Neutrophil (primary cell): Measurements from ENCODE around the gene OR51M1.

Experiments
- H3K27ac ChIP-seq: fragments of 200-600 bp; sonication (generic); 2 replicates; pipeline ENCODE4 v1.5.1; 2016; ENCODE audit warnings: mild to moderate bottlenecking, moderate library complexity
- H3K27me3 ChIP-seq: fragments of 200-600 bp; sonication (generic); 2 replicates; pipeline ENCODE4 v1.6.0; 2016; ENCODE audit warnings: mild to moderate bottlenecking
- H3K36me3 ChIP-seq: fragments of 200-600 bp; sonication (generic); 2 replicates; pipeline ENCODE4 v1.5.1; 2017
- H3K4me1 ChIP-seq, 2 experiments: fragments of 200-600 bp in 1 of 2; sonication (generic) in 1 of 2; 1 replicate in 1 of 2; 2 replicates in 1 of 2; pipeline versions ENCODE4 v1.5.1 to v1.6.1; 2013 to 2016; ENCODE audit warnings: low read depth in 1 of 2, low read length in 1 of 2, mild to moderate bottlenecking in 1 of 2, moderate library complexity in 1 of 2; ENCODE audit not compliant: control insufficient read depth in 1 of 2, insufficient read depth in 1 of 2
- H3K4me3 ChIP-seq, 2 experiments: fragments of 200-600 bp in 1 of 2; sonication (generic) in 1 of 2; 1 replicate in 1 of 2; 2 replicates in 1 of 2; pipeline ENCODE4 v1.5.1; 2013 to 2016; ENCODE audit warnings: low read depth in 1 of 2, low read length in 1 of 2, mild to moderate bottlenecking in 1 of 2, moderate library complexity in 1 of 2
- H3K9me3 ChIP-seq: fragments of 200-600 bp; sonication (generic); 2 replicates; pipeline ENCODE4 v1.5.1; 2016
- TF ChIP-seq, protein P1 (sequence below): fragments of 200-600 bp; sonication (generic); IDR thresholded peaks from 2 replicates; pipeline ENCODE4 v1.5.1; 2016; ENCODE audit warnings: antibody characterized with exemption

Gene OR51M1

DNA sequence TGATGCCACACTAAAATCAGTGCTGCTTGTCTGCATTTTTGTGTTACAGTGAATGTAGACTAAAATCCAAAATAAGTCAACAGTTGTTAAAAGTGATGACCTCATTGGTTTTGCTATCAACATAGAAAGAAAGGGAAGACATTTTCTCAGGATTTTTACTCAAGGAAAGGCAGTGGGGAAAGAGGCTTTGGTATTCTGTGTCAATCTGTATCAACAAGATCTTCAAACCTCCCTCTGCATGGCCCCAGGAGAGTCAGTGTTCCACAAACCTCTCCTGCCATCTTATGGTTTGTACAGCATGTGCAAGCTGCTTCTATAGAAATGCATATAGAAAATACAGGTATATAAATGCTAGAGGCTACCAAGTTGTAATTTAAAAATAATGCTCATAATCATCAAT is 13.8 kb upstream of the OR51M1 start:
- TF ChIP-seq, protein P1, sequence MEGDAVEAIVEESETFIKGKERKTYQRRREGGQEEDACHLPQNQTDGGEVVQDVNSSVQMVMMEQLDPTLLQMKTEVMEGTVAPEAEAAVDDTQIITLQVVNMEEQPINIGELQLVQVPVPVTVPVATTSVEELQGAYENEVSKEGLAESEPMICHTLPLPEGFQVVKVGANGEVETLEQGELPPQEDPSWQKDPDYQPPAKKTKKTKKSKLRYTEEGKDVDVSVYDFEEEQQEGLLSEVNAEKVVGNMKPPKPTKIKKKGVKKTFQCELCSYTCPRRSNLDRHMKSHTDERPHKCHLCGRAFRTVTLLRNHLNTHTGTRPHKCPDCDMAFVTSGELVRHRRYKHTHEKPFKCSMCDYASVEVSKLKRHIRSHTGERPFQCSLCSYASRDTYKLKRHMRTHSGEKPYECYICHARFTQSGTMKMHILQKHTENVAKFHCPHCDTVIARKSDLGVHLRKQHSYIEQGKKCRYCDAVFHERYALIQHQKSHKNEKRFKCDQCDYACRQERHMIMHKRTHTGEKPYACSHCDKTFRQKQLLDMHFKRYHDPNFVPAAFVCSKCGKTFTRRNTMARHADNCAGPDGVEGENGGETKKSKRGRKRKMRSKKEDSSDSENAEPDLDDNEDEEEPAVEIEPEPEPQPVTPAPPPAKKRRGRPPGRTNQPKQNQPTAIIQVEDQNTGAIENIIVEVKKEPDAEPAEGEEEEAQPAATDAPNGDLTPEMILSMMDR, result no peak
- no peak overlapping the region for H3K4me3 ChIP-seq
- H3K4me1 ChIP-seq, result no peaks in the 10 kb centered on the region

DNA sequence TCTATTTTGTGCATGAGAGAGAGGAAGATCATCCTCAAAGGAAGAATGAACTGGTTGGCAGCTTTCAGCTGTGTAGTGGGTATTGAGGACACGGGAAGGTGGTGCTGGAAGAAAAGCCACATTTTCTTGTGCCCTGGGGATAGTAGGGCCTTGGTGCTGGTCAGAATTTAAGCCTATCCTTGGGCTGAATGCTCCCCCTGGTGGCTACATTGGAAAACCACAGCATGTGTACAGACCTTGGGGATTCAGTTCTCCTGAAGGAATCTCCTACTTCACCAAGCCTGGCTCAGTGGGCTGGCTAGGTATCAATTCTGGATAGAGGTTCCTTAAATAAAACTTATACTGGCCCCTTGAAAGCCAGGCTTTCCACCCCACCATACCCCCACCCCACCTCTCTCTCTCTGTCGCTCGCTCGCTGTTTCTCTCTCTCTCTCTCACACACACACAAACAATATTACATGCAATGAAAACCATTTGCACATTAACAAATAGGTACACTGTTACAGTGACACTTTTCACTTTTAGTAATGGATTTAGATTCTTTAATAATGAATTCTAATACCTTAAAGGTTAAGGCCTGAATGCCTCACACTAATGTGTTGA is 2.8 kb upstream of the OR51M1 start:
- TF ChIP-seq, protein P1, result no peak
- H3K9me3 ChIP-seq, result no peaks in the 10 kb centered on the region

More for the DNA sequence above, 13.8 kb upstream of the OR51M1 start:
- Histone ChIP-seq H3K9me3 (no peaks in the 10 kb centered on the region), H3K36me3 (no peaks in the 10 kb centered on the region), H3K27ac (no peak overlapping the region), H3K27me3 (no peaks in the 10 kb centered on the region)

DNA sequence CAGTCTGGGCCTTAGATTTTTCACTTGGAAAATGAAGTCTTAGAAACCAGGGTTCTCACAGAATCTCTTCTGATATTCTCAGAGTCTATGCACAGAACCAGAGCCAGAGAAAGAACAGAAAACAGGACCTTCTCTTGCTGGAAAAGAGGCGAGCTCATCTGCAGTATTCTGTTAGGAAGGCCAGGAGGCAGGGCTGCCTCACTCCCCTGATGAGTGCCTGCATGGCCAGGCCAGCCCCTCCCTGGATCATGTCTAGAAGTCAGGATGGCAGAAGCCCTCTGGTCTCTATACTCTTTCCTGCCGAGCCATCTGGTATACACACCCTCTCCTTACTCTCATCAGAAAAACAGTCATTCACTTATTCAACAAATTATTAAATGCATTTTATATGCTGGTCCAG is 723 bp downstream of the OR51M1 start:
- H3K36me3 ChIP-seq, result no peaks in the 10 kb centered on the region
- H3K27ac ChIP-seq, result no peak overlapping the region

More for the DNA sequence above, 2.8 kb upstream of the OR51M1 start:
- H3K27ac ChIP-seq, result no peak overlapping the region
- H3K4me1 ChIP-seq, result no peaks in the 10 kb centered on the region
- H3K27me3 ChIP-seq, result no peaks in the 10 kb centered on the region
- H3K36me3 ChIP-seq, result no peaks in the 10 kb centered on the region
- H3K4me3 ChIP-seq, result no peak overlapping the region

DNA sequence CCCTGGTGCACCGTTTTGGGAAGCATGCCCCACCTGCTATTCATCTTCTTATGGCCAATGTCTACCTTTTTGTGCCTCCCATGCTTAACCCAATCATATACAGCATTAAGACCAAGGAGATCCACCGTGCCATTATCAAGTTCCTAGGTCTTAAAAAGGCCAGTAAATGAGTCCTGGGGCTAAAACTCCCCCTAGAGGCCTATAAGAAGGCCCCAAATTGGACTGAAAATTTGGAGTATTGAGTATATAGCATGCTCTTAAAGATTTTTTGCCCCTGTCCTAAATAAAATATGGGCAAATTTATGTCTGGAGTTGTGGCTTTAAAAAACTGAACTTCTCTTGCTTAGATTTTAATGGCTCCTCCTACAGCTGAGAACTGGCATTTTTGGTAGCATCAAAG is 6.6 kb downstream of the OR51M1 start:
- H3K4me3 ChIP-seq, result no peak overlapping the region
- TF ChIP-seq, protein P1, result no peak
- H3K27me3 ChIP-seq, result no peaks in the 10 kb centered on the region
- H3K36me3 ChIP-seq, result no peaks in the 10 kb centered on the region
- H3K9me3 ChIP-seq, result no peaks in the 10 kb centered on the region
- no peaks in the 10 kb centered on the region for H3K4me1 ChIP-seq
- no peak overlapping the region for H3K27ac ChIP-seq

More for the DNA sequence above, 723 bp downstream of the OR51M1 start:
- H3K27me3 ChIP-seq, result no peaks in the 10 kb centered on the region
- H3K4me3 ChIP-seq, result no peak overlapping the region
- H3K4me1 ChIP-seq, result no peaks in the 10 kb centered on the region
- no peaks in the 10 kb centered on the region for H3K9me3 ChIP-seq
- TF ChIP-seq, protein P1, result no peak

DNA sequence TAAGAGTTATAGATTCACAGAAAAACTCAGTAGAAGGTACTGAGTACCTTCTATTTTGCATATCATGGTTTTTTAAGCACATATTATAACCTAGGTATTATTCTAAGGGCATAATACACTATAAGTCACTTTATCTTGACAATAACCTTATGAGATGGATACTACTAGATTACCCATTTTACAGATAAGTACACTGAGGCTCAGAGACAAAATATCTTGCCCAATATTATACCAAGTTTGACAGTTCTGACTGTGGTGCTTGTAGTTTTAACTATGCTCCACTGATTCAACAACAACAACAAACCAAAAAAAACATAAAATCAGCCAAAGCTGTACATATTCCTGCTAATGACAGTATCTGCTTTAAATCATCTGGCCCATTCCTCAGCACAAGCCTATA is 10.5 kb downstream of the OR51M1 start:
- H3K36me3 ChIP-seq, result no peaks in the 10 kb centered on the region
- H3K4me1 ChIP-seq, result no peaks in the 10 kb centered on the region
- H3K4me3 ChIP-seq, result no peak overlapping the region
- H3K27ac ChIP-seq, result no peak overlapping the region
- no peaks in the 10 kb centered on the region for H3K9me3 ChIP-seq
- TF ChIP-seq, protein P1, result no peak
- no peaks in the 10 kb centered on the region for H3K27me3 ChIP-seq
